ENCODE results near the gene CRNKL1.

The CRNKL1 gene

GRCh38 chr20:20052074-20052970 lies at the start of gene CRNKL1, which contains the start of gene CFAP61:
TSS of gene CRNKL1 (minus strand) at chr20:20052466. CDS start at chr20:20052342, 124 bp downstream.
TSS of gene CFAP61 (plus strand) at chr20:20052532. CDS start at chr20:20056654, 4,122 bp downstream.
- peak; percentile 94 for DNase-seq

- no peak for DNase-seq
Observed at GRCh38 chr20:20100881-20101280, 48.6 kb upstream of the CRNKL1 start.

- DNase-seq: no peak
Observed at GRCh38 chr20:20096421-20096820, 44.2 kb upstream of the CRNKL1 start.

- DNase-seq: no peak
Observed at GRCh38 chr20:20095114-20095872, 43.0 kb upstream of the CRNKL1 start.

GRCh38 chr20:20094410-20094809 lies 42.1 kb upstream of the CRNKL1 start:
- DNase-seq: no peak

GRCh38 chr20:20092827-20093226 lies 40.6 kb upstream of the CRNKL1 start:
- DNase-seq: no peak

- no peak for DNase-seq
Observed at GRCh38 chr20:20089939-20090338, 37.7 kb upstream of the CRNKL1 start.

GRCh38 chr20:20089018-20089417 lies 36.8 kb upstream of the CRNKL1 start:
- DNase-seq: no peak

- no peak for DNase-seq
Observed at GRCh38 chr20:20085812-20086211, 33.5 kb upstream of the CRNKL1 start.

- no peak for DNase-seq
Observed at GRCh38 chr20:20085071-20085470, 32.8 kb upstream of the CRNKL1 start.

- no peak for DNase-seq
Observed at GRCh38 chr20:20084296-20084752, 32.1 kb upstream of the CRNKL1 start.

- DNase-seq: no peak
Observed at GRCh38 chr20:20083807-20084206, 31.5 kb upstream of the CRNKL1 start.

- no peak for DNase-seq
Observed at GRCh38 chr20:20079102-20079784, 27.0 kb upstream of the CRNKL1 start.

- DNase-seq: no peak
Observed at GRCh38 chr20:20078041-20078440, 25.8 kb upstream of the CRNKL1 start.

GRCh38 chr20:20076297-20077065 lies 24.2 kb upstream of the CRNKL1 start:
- DNase-seq: no peak

GRCh38 chr20:20075032-20075431 lies 22.8 kb upstream of the CRNKL1 start:
- no peak for DNase-seq

- no peak for DNase-seq
Observed at GRCh38 chr20:20073801-20074371, 21.6 kb upstream of the CRNKL1 start.

GRCh38 chr20:20070871-20071726 lies 18.8 kb upstream of the CRNKL1 start:
- no peak for DNase-seq

GRCh38 chr20:20065361-20065760 lies 13.1 kb upstream of the CRNKL1 start:
- DNase-seq: no peak

- DNase-seq: no peak
Observed at GRCh38 chr20:20063941-20064702, 11.9 kb upstream of the CRNKL1 start.

Measured in stimulated activated CD4-positive, alpha-beta T cell treated with anti-CD3 and anti-CD28 coated beads, Interleukin-12 subunit alpha, Interleukin-12 subunit beta, amount 100 ng/mL, for 4 hours (primary cell).